ENCODE results near the gene KCTD7.

- no peak for TF ChIP-seq FOXM1 (IDR thresholded peaks at IDR 0.05; ENCODE audit: borderline replicate concordance)
- no peak for TF ChIP-seq SUZ12 (IDR thresholded peaks at IDR 0.05)
- no peak for TF ChIP-seq FOXK2 (IDR thresholded peaks at IDR 0.05)
- no peak for TF ChIP-seq PKNOX1 (IDR thresholded peaks at IDR 0.05)
- TF ChIP-seq FOXA1 (IDR thresholded peaks at IDR 0.05), result no peak
- TF ChIP-seq SP1 (IDR thresholded peaks at IDR 0.05), result no peak
- no peak for TF ChIP-seq NFRKB (IDR thresholded peaks at IDR 0.05)
- no peak for TF ChIP-seq CTBP1 (IDR thresholded peaks at IDR 0.05; ENCODE audit: borderline replicate concordance)
- TF ChIP-seq ARNT (IDR thresholded peaks at IDR 0.05), result no peak
- no peak for TF ChIP-seq BHLHE40 (IDR thresholded peaks at IDR 0.05; ENCODE audit: borderline replicate concordance)
- TF ChIP-seq ZNF384 (IDR thresholded peaks at IDR 0.05), result no peak
- TF ChIP-seq L3MBTL2 (conservative IDR thresholded peaks at IDR 0.05), result no peak
- no peak for TF ChIP-seq ELF4 (IDR thresholded peaks at IDR 0.05)
Observed at GRCh38 chr7:66586181-66586580, 42.5 kb upstream of the KCTD7 start.

Data from HEK293T (cell line).